ENCODE results near the gene DIAPH2.

DNA sequence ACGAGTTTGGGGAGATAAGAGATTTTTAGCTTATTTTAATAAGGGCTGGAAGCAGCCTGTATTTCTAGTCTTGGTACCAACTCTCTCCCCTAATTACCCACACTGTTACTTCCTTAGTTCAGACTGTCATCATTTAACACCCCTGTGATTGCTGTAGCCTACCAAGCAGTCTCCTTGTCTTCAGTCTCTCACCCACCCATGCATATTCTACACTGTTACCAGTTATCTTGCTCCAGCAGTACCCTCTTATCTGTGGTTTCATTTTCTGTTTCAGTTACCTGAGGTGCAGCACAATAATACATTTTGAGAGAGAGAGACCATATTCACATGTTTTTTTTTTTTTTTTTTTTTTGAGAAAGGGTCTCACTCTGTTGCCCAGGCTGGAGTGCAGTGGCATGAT, 80.2 kb downstream of the DIAPH2 start:
- TF ChIP-seq ARNT (IDR thresholded peaks at IDR 0.05) = no peak
- no peak for TF ChIP-seq TARDBP (IDR thresholded peaks at IDR 0.05)
- TF ChIP-seq ZNF384 (IDR thresholded peaks at IDR 0.05) = no peak
- TF ChIP-seq, protein P1, sequence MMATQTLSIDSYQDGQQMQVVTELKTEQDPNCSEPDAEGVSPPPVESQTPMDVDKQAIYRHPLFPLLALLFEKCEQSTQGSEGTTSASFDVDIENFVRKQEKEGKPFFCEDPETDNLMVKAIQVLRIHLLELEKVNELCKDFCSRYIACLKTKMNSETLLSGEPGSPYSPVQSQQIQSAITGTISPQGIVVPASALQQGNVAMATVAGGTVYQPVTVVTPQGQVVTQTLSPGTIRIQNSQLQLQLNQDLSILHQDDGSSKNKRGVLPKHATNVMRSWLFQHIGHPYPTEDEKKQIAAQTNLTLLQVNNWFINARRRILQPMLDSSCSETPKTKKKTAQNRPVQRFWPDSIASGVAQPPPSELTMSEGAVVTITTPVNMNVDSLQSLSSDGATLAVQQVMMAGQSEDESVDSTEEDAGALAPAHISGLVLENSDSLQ (IDR thresholded peaks at IDR 0.05) = no peak
